Tibial nerve (tissue), 4 donors: ENCODE measurements around the gene PGGHG. TPM values are rescaled to one million over a fixed set of nuclear protein-coding genes. Genes with fewer than 3 reads are reported as not detected.

Experiments
- DNase-seq, 2 donors: peaks; one replicate each; pipeline ENCODE4 v3.0.0-alpha.2; 2019; ENCODE audit warnings: low spot score in 2 of 2
- H3K27ac ChIP-seq, 4 donors: fragments of 200-600 bp; sonication (generic) in 3 of 4; one replicate each; pipeline ENCODE4 v1.5.1; 2017 to 2019; ENCODE audit warnings: mild to moderate bottlenecking in 1 of 4
- H3K27me3 ChIP-seq, 2 donors: fragments of 200-600 bp; sonication (generic) in 1 of 2; one replicate each; pipeline versions ENCODE4 v1.5.1 to v1.6.0; 2017 to 2019
- H3K36me3 ChIP-seq, 3 donors: fragments of 200-600 bp; sonication (generic); one replicate each; pipeline ENCODE4 v1.5.1; 2018 to 2019
- H3K4me1 ChIP-seq, 4 donors: fragments of 200-600 bp; sonication (generic) in 3 of 4; one replicate each; pipeline ENCODE4 v1.5.1; 2017 to 2019
- H3K4me3 ChIP-seq, 4 donors: fragments of 200-600 bp; sonication (generic) in 3 of 4; one replicate each; pipeline ENCODE4 v1.5.1; 2017 to 2019; ENCODE audit warnings: mild to moderate bottlenecking in 1 of 4, moderate library complexity in 1 of 4
- H3K9me3 ChIP-seq, 4 donors: fragments of 200-600 bp; sonication (generic) in 3 of 4; one replicate each; pipeline ENCODE4 v1.5.1; 2017 to 2019
- EP300 ChIP-seq, 2 donors: sonication (generic); formaldehyde crosslinking; IDR thresholded peaks; one replicate each; pipeline ENCODE4 v1.6.1; 2017; ENCODE audit warnings: antibody characterized with exemption in 2 of 2, mild to moderate bottlenecking in 1 of 2
- POLR2A ChIP-seq, 2 donors: fragments of 450-650 bp; IDR thresholded peaks; one replicate each; pipeline ENCODE4 v1.6.1; 2017; ENCODE audit warnings: antibody characterized with exemption in 2 of 2, mild to moderate bottlenecking in 2 of 2, moderate library complexity in 2 of 2
- WGBS, 2 donors: methylation state at CpG; one replicate each; pipeline ENCODE4 v1.1.5; 2018; 5-methylcytosine and 5-hydroxymethylcytosine counted together
- total RNA-seq, 4 donors: library from RNA; depleted of rRNA; stranded (reverse); fragments of >200 nt; gene quantifications; one replicate each; pipeline ENCODE4 v1.1.0, GENCODE V29; 2016
- TF ChIP-seq, protein P1 (sequence below), 5 experiments: fragments of 200-600 bp in 3 of 5; fragments of 450-650 bp in 2 of 5; sonication (generic) in 3 of 5; IDR thresholded peaks; one replicate each; pipeline ENCODE4 v1.5.1; 2016 to 2019; ENCODE audit warnings: antibody characterized with exemption in 5 of 5, mild to moderate bottlenecking in 3 of 5, moderate library complexity in 2 of 5

PGGHG gene
- total RNA-seq, 4 donors from 2014 or later, result 43.7 to 166 (median 55.6) TPM

DNA sequence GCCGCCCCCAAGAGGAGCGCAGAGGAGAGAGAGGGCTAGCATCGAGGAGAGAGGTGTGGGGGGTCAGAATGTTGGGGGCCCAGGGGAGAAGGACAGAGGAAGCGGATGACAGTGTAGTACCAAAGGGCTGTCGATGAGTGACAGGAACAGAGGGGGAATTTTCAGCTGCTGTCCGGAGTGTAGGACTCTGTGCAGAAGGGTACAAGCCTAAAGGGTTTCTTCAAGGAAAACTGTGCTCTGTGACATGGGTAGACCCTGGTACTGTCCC is 16.1 kb upstream of the PGGHG start:
- DNase-seq, result no peak
- no peaks in the 10 kb centered on the region for H3K36me3 ChIP-seq
- peak overlapping the region in 1 of 4 donors; percentile 40 for H3K27ac ChIP-seq
- H3K9me3 ChIP-seq, result peaks cover 0 to 4% (median 0%) of the 10 kb centered on the region in 4 donors
- 64 to 73% methylated on average over 6 of the region's 6 CpGs for WGBS, 2 donors
- TF ChIP-seq EP300 (IDR thresholded peaks at IDR 0.05) (no peak), POLR2A (IDR thresholded peaks at IDR 0.05) (no peak)
- TF ChIP-seq, protein P1, sequence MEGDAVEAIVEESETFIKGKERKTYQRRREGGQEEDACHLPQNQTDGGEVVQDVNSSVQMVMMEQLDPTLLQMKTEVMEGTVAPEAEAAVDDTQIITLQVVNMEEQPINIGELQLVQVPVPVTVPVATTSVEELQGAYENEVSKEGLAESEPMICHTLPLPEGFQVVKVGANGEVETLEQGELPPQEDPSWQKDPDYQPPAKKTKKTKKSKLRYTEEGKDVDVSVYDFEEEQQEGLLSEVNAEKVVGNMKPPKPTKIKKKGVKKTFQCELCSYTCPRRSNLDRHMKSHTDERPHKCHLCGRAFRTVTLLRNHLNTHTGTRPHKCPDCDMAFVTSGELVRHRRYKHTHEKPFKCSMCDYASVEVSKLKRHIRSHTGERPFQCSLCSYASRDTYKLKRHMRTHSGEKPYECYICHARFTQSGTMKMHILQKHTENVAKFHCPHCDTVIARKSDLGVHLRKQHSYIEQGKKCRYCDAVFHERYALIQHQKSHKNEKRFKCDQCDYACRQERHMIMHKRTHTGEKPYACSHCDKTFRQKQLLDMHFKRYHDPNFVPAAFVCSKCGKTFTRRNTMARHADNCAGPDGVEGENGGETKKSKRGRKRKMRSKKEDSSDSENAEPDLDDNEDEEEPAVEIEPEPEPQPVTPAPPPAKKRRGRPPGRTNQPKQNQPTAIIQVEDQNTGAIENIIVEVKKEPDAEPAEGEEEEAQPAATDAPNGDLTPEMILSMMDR (IDR thresholded peaks at IDR 0.05), result no peak
- H3K4me1 ChIP-seq, result peaks cover 0 to 16% (median 7%) of the 10 kb centered on the region in 4 donors
- peaks cover 0 to 3% of the 10 kb centered on the region in 2 donors for H3K27me3 ChIP-seq
- H3K4me3 ChIP-seq, result no peak overlapping the region

DNA sequence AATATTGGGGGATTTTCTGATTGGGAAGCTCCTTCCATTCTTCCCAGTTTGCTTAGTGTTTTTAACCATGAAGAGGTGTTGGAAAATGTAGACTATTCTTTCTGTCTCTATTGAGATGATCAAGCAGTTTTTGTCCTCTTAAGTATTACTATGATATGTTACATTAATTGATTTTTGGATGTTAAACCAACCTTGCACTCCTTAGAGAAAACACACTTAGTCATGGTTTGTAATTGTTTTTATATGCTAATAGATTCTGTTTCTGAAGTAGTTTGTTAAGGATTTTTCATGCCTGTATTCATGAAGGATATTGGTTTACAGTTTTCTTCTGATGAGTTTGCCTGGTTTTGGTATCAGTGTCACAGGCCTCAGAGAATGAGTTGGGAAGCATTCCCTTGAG is 12.7 kb upstream of the PGGHG start:
- H3K4me3 ChIP-seq, result no peak overlapping the region
- peaks cover 0 to 35% of the 10 kb centered on the region in 2 donors for H3K27me3 ChIP-seq
- H3K27ac ChIP-seq, result no peak overlapping the region
- no peak for DNase-seq
- H3K9me3 ChIP-seq, result peaks cover 0 to 4% (median 0%) of the 10 kb centered on the region in 4 donors
- peaks cover 0 to 26% (median 21%) of the 10 kb centered on the region in 4 donors for H3K4me1 ChIP-seq
- TF ChIP-seq, protein P1 (IDR thresholded peaks at IDR 0.05), result no peak
- no peak for TF ChIP-seq POLR2A (IDR thresholded peaks at IDR 0.05)
- TF ChIP-seq EP300 (IDR thresholded peaks at IDR 0.05), result no peak
- no peaks in the 10 kb centered on the region for H3K36me3 ChIP-seq

DNA sequence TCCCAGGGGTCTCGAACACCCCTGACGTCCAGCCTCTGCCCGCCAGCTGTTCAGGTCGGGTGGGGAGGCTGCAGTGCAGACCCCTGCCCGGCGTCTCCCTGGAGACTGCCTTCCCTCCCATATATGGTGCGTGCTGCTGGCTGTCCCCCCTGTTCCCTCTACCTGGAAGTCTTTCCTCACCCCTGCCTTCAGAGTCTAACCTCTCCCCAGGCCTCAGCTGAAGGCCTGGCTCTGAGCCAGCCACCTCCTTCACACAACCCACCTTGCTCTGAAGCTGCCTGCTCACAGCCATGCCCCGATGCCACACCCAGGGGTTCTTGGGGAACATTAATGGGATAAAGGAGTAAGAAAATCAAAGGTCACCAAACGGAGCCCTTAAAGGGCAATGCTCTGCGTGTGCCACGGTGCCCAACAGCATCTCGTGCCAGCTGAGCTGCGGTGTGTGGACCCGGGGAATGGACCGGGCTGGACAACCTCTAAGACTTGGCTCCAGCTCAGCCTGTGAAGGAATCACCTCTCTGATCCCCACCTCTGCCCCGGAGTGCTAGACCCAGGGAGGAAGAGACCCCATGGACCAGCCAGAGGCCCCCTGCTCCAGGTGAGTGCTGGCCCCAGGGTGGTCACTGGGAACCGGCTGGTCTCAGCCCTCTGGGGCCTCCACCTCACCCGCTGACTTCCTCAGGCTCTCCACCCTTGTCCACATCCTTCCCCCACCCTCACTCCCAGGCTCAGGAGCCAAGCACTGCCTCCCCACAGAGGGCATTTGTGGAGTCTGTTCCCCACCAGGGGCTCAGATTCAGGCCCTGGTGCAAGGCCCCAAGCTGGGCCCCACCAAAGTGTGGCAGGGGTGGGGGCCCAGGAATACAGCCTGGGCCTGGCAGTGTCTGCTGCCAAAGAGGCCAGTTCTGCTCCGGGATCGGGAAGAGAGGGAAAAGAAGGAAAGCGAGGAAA is 10.7 kb upstream of the PGGHG start, which contains the start of gene NLRP6:
Gene NLRP6 (plus strand): TSS at position 407 of the 951 bp plus-strand sequence. CDS start 163 bp downstream, at position 570.
- TF ChIP-seq EP300 (IDR thresholded peaks at IDR 0.05) (no peak), POLR2A (IDR thresholded peaks at IDR 0.05) (no peak)
- TF ChIP-seq, protein P1 (IDR thresholded peaks at IDR 0.05), result no peak
- Histone ChIP-seq H3K9me3 (peaks cover 0 to 4% (median 0%) of the 10 kb centered on the region in 4 donors), H3K36me3 (no peaks in the 10 kb centered on the region), H3K4me1 (peaks cover 0 to 30% (median 24%) of the 10 kb centered on the region in 4 donors), H3K27me3 (peaks cover 4 to 54% of the 10 kb centered on the region in 2 donors), H3K4me3 (peak within 1 kb of the TSS in 2 of 4 donors; percentile 37 to 62), H3K27ac (peak within 1 kb of the TSS in 1 of 4 donors; percentile 71)
- 69 to 82% methylated on average over 15 to 21 of the region's 21 CpGs for WGBS, 2 donors
- peak in 1 of 2 donors; percentile 12 for DNase-seq

DNA sequence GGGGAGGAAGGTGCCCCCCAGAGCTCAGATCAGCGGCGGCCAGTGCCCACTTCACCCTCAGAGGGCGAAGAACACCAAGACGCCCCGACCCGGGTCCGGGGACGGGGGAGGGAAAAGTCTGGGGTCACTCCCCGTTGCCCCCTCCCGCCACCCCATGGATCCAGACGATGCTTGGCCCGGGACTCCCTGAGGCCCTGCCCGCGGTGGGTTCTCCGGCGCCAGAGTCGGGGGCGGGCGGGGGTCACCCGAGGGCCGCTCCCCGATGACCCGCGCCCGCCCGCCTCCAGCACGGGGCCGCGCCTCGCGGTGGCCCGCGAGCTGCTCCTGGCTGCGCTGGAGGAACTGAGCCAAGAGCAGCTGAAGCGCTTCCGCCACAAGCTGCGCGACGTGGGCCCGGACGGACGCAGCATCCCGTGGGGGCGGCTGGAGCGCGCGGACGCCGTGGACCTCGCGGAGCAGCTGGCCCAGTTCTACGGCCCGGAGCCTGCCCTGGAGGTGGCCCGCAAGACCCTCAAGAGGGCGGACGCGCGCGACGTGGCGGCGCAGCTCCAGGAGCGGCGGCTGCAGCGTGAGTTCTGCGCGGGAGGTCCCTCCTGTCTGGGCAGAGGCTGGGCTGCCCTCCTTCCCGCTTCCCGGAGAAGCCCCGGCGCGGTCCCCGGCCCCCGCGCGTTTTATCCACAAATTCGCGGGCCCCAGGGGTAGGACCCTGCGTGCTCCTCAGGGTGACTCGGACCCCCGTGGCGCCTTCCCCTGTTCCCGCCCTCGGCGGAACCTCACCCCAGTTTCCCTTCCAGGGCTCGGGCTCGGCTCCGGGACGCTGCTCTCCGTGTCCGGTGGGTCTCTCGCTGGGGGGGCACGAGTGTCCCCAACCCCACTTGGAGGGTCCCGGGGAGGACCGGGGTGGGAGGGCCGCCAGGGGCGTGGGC is 9.6 kb upstream of the PGGHG start:
- Histone ChIP-seq H3K27ac (peak overlapping the region in 2 of 4 donors; percentile 6 to 71), H3K36me3 (no peaks in the 10 kb centered on the region), H3K4me1 (peaks cover 0 to 30% (median 24%) of the 10 kb centered on the region in 4 donors), H3K27me3 (peaks cover 4 to 64% of the 10 kb centered on the region in 2 donors), H3K9me3 (peaks cover 0 to 4% (median 0%) of the 10 kb centered on the region in 4 donors), H3K4me3 (peak overlapping the region; percentile 3 to 62 (median 26))
- peak in 1 of 2 donors; percentile 8 for DNase-seq
- WGBS, 2 donors, result 9 to 27% methylated on average over 25 to 34 of the region's 97 CpGs
- no peak for TF ChIP-seq EP300 (IDR thresholded peaks at IDR 0.05)
- no peak for TF ChIP-seq POLR2A (IDR thresholded peaks at IDR 0.05)
- TF ChIP-seq, protein P1 (IDR thresholded peaks at IDR 0.05), result no peak
